Stomach (tissue), 9 donors: ENCODE data around the gene SND1. TPM values are rescaled to one million over a fixed set of nuclear protein-coding genes. Genes with fewer than 3 reads are reported as not detected.

Source experiments
- DNase-seq, 2 donors: peaks; one replicate each; pipeline versions ENCODE4 v3.0.0 to v3.0.0-alpha.2; 2013 to 2019
- H3K27ac ChIP-seq, 5 donors: fragments of 200-600 bp in 4 of 5; sonication (generic) in 4 of 5; one replicate each; pipeline ENCODE4 v1.5.1; 2013 to 2019; ENCODE audit warnings: mild to moderate bottlenecking in 1 of 5, moderate library complexity in 1 of 5
- H3K27me3 ChIP-seq, 3 donors: fragments of 200-600 bp; sonication (generic); one replicate each; pipeline ENCODE4 v1.5.1; 2017 to 2019; ENCODE audit warnings: mixed run types in 1 of 3
- H3K36me3 ChIP-seq, 4 donors: fragments of 200-600 bp; sonication (generic); 1 replicate in 3 of 4; 2 replicates in 1 of 4; pipeline ENCODE4 v1.5.1; 2016 to 2019
- H3K4me1 ChIP-seq, 4 donors: fragments of 200-600 bp; sonication (generic); one replicate each; pipeline ENCODE4 v1.5.1; 2016 to 2019
- H3K4me3 ChIP-seq, 4 donors: fragments of 200-600 bp; sonication (generic) in 3 of 4; one replicate each; pipeline ENCODE4 v1.5.1; 2016 to 2019; ENCODE audit warnings: mild to moderate bottlenecking in 1 of 4
- H3K9me3 ChIP-seq, 4 donors: fragments of 200-600 bp; sonication (generic); one replicate each; pipeline ENCODE4 v1.5.1; 2016 to 2019
- CTCF ChIP-seq, 7 experiments: fragments of 450-650 bp in 4 of 7; fragments of 200-600 bp in 3 of 7; sonication (generic) in 3 of 7; IDR thresholded peaks; one replicate each; pipeline ENCODE4 v1.5.1; 2016 to 2019; ENCODE audit warnings: antibody characterized with exemption in 7 of 7, control low read depth in 2 of 7, mild to moderate bottlenecking in 1 of 7
- EP300 ChIP-seq: sonication (generic); formaldehyde crosslinking; IDR thresholded peaks from one replicate; pipeline ENCODE4 v1.6.1; 2017; ENCODE audit warnings: antibody characterized with exemption
- POLR2A ChIP-seq, 4 donors: fragments of 450-650 bp; IDR thresholded peaks; one replicate each; pipeline ENCODE4 v1.6.1; 2016; ENCODE audit warnings: antibody characterized with exemption in 4 of 4, control low read depth in 2 of 4, mild to moderate bottlenecking in 1 of 4, moderate library complexity in 1 of 4
- POLR2AphosphoS5 ChIP-seq, 3 donors: sonication (generic); formaldehyde crosslinking; IDR thresholded peaks; one replicate each; pipeline ENCODE4 v1.6.1; 2016; ENCODE audit warnings: antibody characterized with exemption in 3 of 3
- WGBS, 5 donors: extraction: QIAGEN DNeasy Blood & Tissue Kit in 3 of 5; methylation state at CpG; one replicate each; pipeline versions ENCODE4 v1.1.5 to v1.1.7; 2013 to 2018; 5-methylcytosine and 5-hydroxymethylcytosine counted together
- intact Hi-C: fragments of 100-400 bp; cut with DNase I; formaldehyde crosslinking; loops from one replicate; pipeline ENCODE4 v1.15.1; 2023; ENCODE audit warnings: low total_unique reads
- polyA plus RNA-seq, 3 donors: library from polyadenylated mRNA; stranded (reverse); fragments of 200-250 nt; gene quantifications; one replicate each; pipeline ENCODE4 v1.2.3, GENCODE V29; 2013
- total RNA-seq, 5 donors: library from RNA; depleted of rRNA; stranded (reverse); fragments of >200 nt; gene quantifications; one replicate each; pipeline versions ENCODE4 v1.1.0 to v1.2.3, GENCODE V29; 2014 to 2016
- donor health status: healthy with polysubstance abuse.
- donor health status: Bipolar disorder and iron deficiency.
- donor health status: healthy.

The SND1 gene
- total and polyA plus RNA-seq, 8 donors = 63.3 to 799 (median 126) TPM

GRCh38 chr7:128022631-128023532, 370.9 kb downstream of the SND1 start:
- intact Hi-C loops = no loop called here
- TF ChIP-seq EP300 = no peak
- TF ChIP-seq POLR2AphosphoS5 (IDR thresholded peaks at IDR 0.05) = no peak
- TF ChIP-seq CTCF (IDR thresholded peaks at IDR 0.05) = no peak
- TF ChIP-seq POLR2A (IDR thresholded peaks at IDR 0.05) = no peak
- Histone ChIP-seq H3K9me3 (no peaks in the 10 kb centered on the region), H3K4me3 (no peak overlapping the region), H3K4me1 (peaks cover 11 to 63% (median 21%) of the 10 kb centered on the region in 4 donors), H3K36me3 (peaks cover 6 to 29% (median 12%) of the 10 kb centered on the region in 4 donors), H3K27me3 (no peaks in the 10 kb centered on the region), H3K27ac (no peak overlapping the region)
- 78 to 94% (median 89%) methylated on average over 6 of the region's 6 CpGs for WGBS, 5 donors
- no peak for DNase-seq

- no peak for DNase-seq
- H3K27me3 ChIP-seq = no peaks in the 10 kb centered on the region
- H3K4me3 ChIP-seq = no peak overlapping the region
- intact Hi-C loops = no loop called here
- H3K9me3 ChIP-seq = no peaks in the 10 kb centered on the region
- H3K27ac ChIP-seq = no peak overlapping the region
- H3K36me3 ChIP-seq = peaks cover 8 to 27% (median 14%) of the 10 kb centered on the region in 4 donors
- WGBS, 5 donors = 93 to 97% (median 93%) methylated on average over 3 of the region's 3 CpGs
- TF ChIP-seq CTCF (IDR thresholded peaks at IDR 0.05) (no peak), EP300 (no peak), POLR2A (IDR thresholded peaks at IDR 0.05) (no peak), POLR2AphosphoS5 (IDR thresholded peaks at IDR 0.05) (no peak)
- peaks cover 3 to 60% (median 16%) of the 10 kb centered on the region in 4 donors for H3K4me1 ChIP-seq
These were observed 372.2 kb downstream of the SND1 start for GRCh38 chr7:128024151-128024550.

GRCh38 chr7:128025380-128025779, 373.4 kb downstream of the SND1 start:
- TF ChIP-seq POLR2A (IDR thresholded peaks at IDR 0.05) = no peak
- no peak for TF ChIP-seq POLR2AphosphoS5 (IDR thresholded peaks at IDR 0.05)
- no peak for TF ChIP-seq CTCF (IDR thresholded peaks at IDR 0.05)
- TF ChIP-seq EP300 = no peak
- no peaks in the 10 kb centered on the region for H3K27me3 ChIP-seq
- no peaks in the 10 kb centered on the region for H3K9me3 ChIP-seq
- H3K4me3 ChIP-seq = no peak overlapping the region
- no peak for DNase-seq
- 81 to 92% (median 86%) methylated on average over 6 of the region's 6 CpGs for WGBS, 5 donors
- intact Hi-C loops = no loop called here
- H3K36me3 ChIP-seq = peaks cover 6 to 26% (median 13%) of the 10 kb centered on the region in 4 donors
- H3K4me1 ChIP-seq = peaks cover 8 to 71% (median 21%) of the 10 kb centered on the region in 4 donors
- no peak overlapping the region for H3K27ac ChIP-seq

- TF ChIP-seq EP300 = no peak
- no peak overlapping the region for H3K4me3 ChIP-seq
- peaks cover 13 to 76% (median 25%) of the 10 kb centered on the region in 4 donors for H3K4me1 ChIP-seq
- intact Hi-C loops = no loop called here
- H3K36me3 ChIP-seq = peaks cover 5 to 22% (median 9%) of the 10 kb centered on the region in 4 donors
- H3K9me3 ChIP-seq = no peaks in the 10 kb centered on the region
- H3K27me3 ChIP-seq = no peaks in the 10 kb centered on the region
- WGBS, 5 donors = 72 to 94% (median 89%) methylated on average over 2 of the region's 2 CpGs
- no peak overlapping the region for H3K27ac ChIP-seq
- no peak for DNase-seq
These were observed 373.8 kb downstream of the SND1 start for GRCh38 chr7:128025819-128026218.

- no peak for DNase-seq
- Histone ChIP-seq H3K4me1 (peaks cover 18 to 73% (median 30%) of the 10 kb centered on the region in 4 donors), H3K27me3 (no peaks in the 10 kb centered on the region), H3K4me3 (no peak overlapping the region), H3K27ac (no peak overlapping the region), H3K9me3 (no peaks in the 10 kb centered on the region), H3K36me3 (peaks cover 3 to 15% (median 5%) of the 10 kb centered on the region in 4 donors)
- TF ChIP-seq EP300 (no peak), POLR2A (IDR thresholded peaks at IDR 0.05) (no peak), CTCF (IDR thresholded peaks at IDR 0.05) (no peak), POLR2AphosphoS5 (IDR thresholded peaks at IDR 0.05) (no peak)
- intact Hi-C loops = no loop called here
- 49 to 79% (median 56%) methylated on average over 1 to 2 of the region's 2 CpGs for WGBS, 5 donors
These were observed 374.6 kb downstream of the SND1 start for GRCh38 chr7:128026551-128026950.
